T-cell (primary cell): Measurements from ENCODE around the gene SUSD6. TPM values are rescaled to one million over a fixed set of nuclear protein-coding genes. Genes with fewer than 3 reads are reported as not detected.

Experiments
- ATAC-seq, 4 experiments: fragments of 200-7000 bp in 3 of 4; fragments of 150-1000 bp in 1 of 4; cut with Tn5 transposase; replicated peaks in 1 of 4; 1 replicate in 3 of 4; 2 replicates in 1 of 4; pipeline ENCODE4 v1.10.0; 2021; ENCODE audit warnings: moderate library complexity in 3 of 4, mild to moderate bottlenecking in 2 of 4, moderate number of reproducible peaks in 1 of 4
- CTCF ChIA-PET, 2 donors: fragments of 300-600 bp; sonication (Branson Sonifier 250); formaldehyde crosslinking; loops; one replicate each; lab custom pipeline; 2022; ENCODE audit warnings: antibody characterized with exemption in 2 of 2; lab: Charles Lee
- POLR2A ChIA-PET, 2 donors: fragments of 300-600 bp; sonication (Branson Sonifier 250); formaldehyde crosslinking; loops; one replicate each; lab custom pipeline; 2022; ENCODE audit warnings: antibody characterized with exemption in 2 of 2; lab: Charles Lee
- DNase-seq, 35 experiments: peaks; one replicate each; pipeline versions ENCODE4 v3.0.0 to v3.0.0-alpha.2; 2013 to 2023
- H3K27ac ChIP-seq: one replicate; pipeline ENCODE4 v1.5.1; 2013; ENCODE audit warnings: low read length
- H3K27me3 ChIP-seq, 2 experiments: replicated peaks in 1 of 2; 1 replicate in 1 of 2; 2 replicates in 1 of 2; pipeline versions ENCODE4 v1.6.1 to v1.7.0; 2013; ENCODE audit warnings: low read length in 1 of 2, mixed read lengths in 1 of 2; ENCODE audit not compliant: control insufficient read depth in 2 of 2, insufficient read depth in 2 of 2; ENCODE audit errors: extremely low read depth in 1 of 2
- H3K36me3 ChIP-seq, 2 donors: 1 replicate in 1 of 2; 2 replicates in 1 of 2; pipeline versions ENCODE4 v1.6.1 to v1.7.0; 2013; ENCODE audit warnings: low read length in 1 of 2; ENCODE audit not compliant: control insufficient read depth in 2 of 2, insufficient read depth in 1 of 2; ENCODE audit errors: extremely low read depth in 1 of 2
- H3K4me1 ChIP-seq, 2 experiments: 1 replicate in 1 of 2; 2 replicates in 1 of 2; pipeline versions ENCODE4 v1.6.1 to v1.7.0; 2013; ENCODE audit warnings: low read length in 2 of 2, mixed read lengths in 1 of 2; ENCODE audit not compliant: insufficient read depth in 2 of 2, control insufficient read depth in 1 of 2; ENCODE audit errors: extremely low read depth in 1 of 2
- H3K4me3 ChIP-seq, 2 donors: 1 replicate in 1 of 2; 2 replicates in 1 of 2; pipeline versions ENCODE4 v1.5.1 to v1.7.0; 2013; ENCODE audit warnings: mild to moderate bottlenecking in 2 of 2, low read length in 1 of 2, moderate library complexity in 1 of 2; ENCODE audit not compliant: control insufficient read depth in 1 of 2; ENCODE audit errors: extremely low read depth in 1 of 2
- H3K9me3 ChIP-seq: 2 replicates; pipeline ENCODE4 v1.7.0; 2013
- H3K27ac Mint-ChIP-seq, 2 donors: one replicate each; pipeline ENCODE4 v1.8.0; 2020 to 2021; ENCODE audit warnings: mild to moderate bottlenecking in 2 of 2, mixed read lengths in 2 of 2
- H3K27me3 Mint-ChIP-seq, 2 donors: one replicate each; pipeline ENCODE4 v1.8.0; 2021 to 2022; ENCODE audit warnings: mixed read lengths in 2 of 2
- H3K36me3 Mint-ChIP-seq: one replicate; pipeline ENCODE4 v1.8.0; 2021; ENCODE audit warnings: mixed read lengths
- H3K4me1 Mint-ChIP-seq, 3 donors: one replicate each; pipeline ENCODE4 v1.8.0; 2020 to 2022; ENCODE audit warnings: mixed read lengths in 3 of 3, mild to moderate bottlenecking in 1 of 3
- H3K4me3 Mint-ChIP-seq, 3 donors: one replicate each; pipeline ENCODE4 v1.8.0; 2020 to 2022; ENCODE audit warnings: mild to moderate bottlenecking in 3 of 3, mixed read lengths in 3 of 3, moderate library complexity in 3 of 3
- H3K9me3 Mint-ChIP-seq, 3 donors: one replicate each; pipeline ENCODE4 v1.8.0; 2020 to 2022; ENCODE audit warnings: mixed read lengths in 3 of 3
- WGBS: methylation state at CpG from one replicate; pipeline ENCODE4 v1.1.5; 2013; ENCODE audit warnings: missing lambda C conversion rate; ENCODE audit not compliant: insufficient coverage; 5-methylcytosine and 5-hydroxymethylcytosine counted together
- total RNA-seq, 35 experiments: library from RNA in 6 of 35; stranded (reverse) in 6 of 35; fragments of 120-200 nt in 1 of 35; gene quantifications; one replicate each; pipeline versions ENCODE4 v1.2.1 to v1.2.4 and lab custom pipeline; 2013 to 2026

The SUSD6 gene
- total RNA-seq, 5 donors from 2014 or later (not counting 1 experiment from before 2014, with no cell fraction given): 53.5 to 75.5 (median 60.4) TPM

- Histone ChIP-seq H3K27ac (no peak overlapping the region), H3K4me3 (no peak overlapping the region), H3K27me3 (no peaks in the 10 kb centered on the region), H3K36me3 (no peaks in the 10 kb centered on the region), H3K4me1 (peaks cover 0 to 2% of the 10 kb centered on the region in 2 experiments), H3K9me3 (no peaks in the 10 kb centered on the region)
- no peak for DNase-seq
- no peak overlapping the region for H3K27ac Mint-ChIP-seq
- no peak for ATAC-seq
- no peaks in the 10 kb centered on the region for H3K36me3 Mint-ChIP-seq
- peaks cover 0 to 5% (median 0%) of the 10 kb centered on the region in 3 donors for H3K4me1 Mint-ChIP-seq
- H3K27me3 Mint-ChIP-seq: peaks cover 0 to 3% of the 10 kb centered on the region in 2 donors
- ChIA-PET CTCF (no interaction called here), POLR2A (no interaction called here)
- H3K9me3 Mint-ChIP-seq: no peaks in the 10 kb centered on the region
- WGBS: 70% methylated on average over 2 of the region's 4 CpGs
- no peak overlapping the region for H3K4me3 Mint-ChIP-seq
Observed at GRCh38 chr14:69582829-69583228, 28.6 kb upstream of the SUSD6 start.

GRCh38 chr14:69584389-69584788 is 27.0 kb upstream of the SUSD6 start:
- Mint-ChIP-seq H3K27me3 (peaks cover 0 to 3% of the 10 kb centered on the region in 2 donors), H3K4me1 (peaks cover 0 to 5% (median 0%) of the 10 kb centered on the region in 3 donors), H3K4me3 (no peak overlapping the region), H3K9me3 (no peaks in the 10 kb centered on the region), H3K36me3 (no peaks in the 10 kb centered on the region), H3K27ac (no peak overlapping the region)
- no peaks in the 10 kb centered on the region for H3K27me3 ChIP-seq
- 90% methylated on average over 1 of the region's 1 CpG for WGBS
- no peaks in the 10 kb centered on the region for H3K9me3 ChIP-seq
- CTCF ChIA-PET: interaction anchor here (0.5 to 2.9 kb wide), 16 partner anchors 21 to 900 kb away, joined by 3 to 12 read pairs (median 5); no protein-coding TSS in a partner anchor
- DNase-seq (no peak), ATAC-seq (no peak)
- POLR2A ChIA-PET: interaction anchor here (0.6 to 1.5 kb wide), 3 partner anchors 18 to 143 kb away, joined by 3 to 5 read pairs (median 4); no protein-coding TSS in a partner anchor
- no peaks in the 10 kb centered on the region for H3K36me3 ChIP-seq
- no peak overlapping the region for H3K27ac ChIP-seq
- peaks cover 0 to 2% of the 10 kb centered on the region in 2 experiments for H3K4me1 ChIP-seq
- H3K4me3 ChIP-seq: no peak overlapping the region

GRCh38 chr14:69586404-69586803 is 25.0 kb upstream of the SUSD6 start:
- ChIA-PET POLR2A (no interaction called here), CTCF (interaction anchor here (1.2 to 2.9 kb wide), 3 partner anchors 18 to 141 kb away, joined by 3 to 12 read pairs (median 11); no protein-coding TSS in a partner anchor)
- Mint-ChIP-seq H3K36me3 (no peaks in the 10 kb centered on the region), H3K9me3 (no peaks in the 10 kb centered on the region), H3K27me3 (no peaks in the 10 kb centered on the region), H3K4me1 (peaks cover 0 to 5% (median 0%) of the 10 kb centered on the region in 3 donors), H3K4me3 (no peak overlapping the region), H3K27ac (no peak overlapping the region)
- no peak for ATAC-seq
- Histone ChIP-seq H3K27ac (no peak overlapping the region), H3K9me3 (no peaks in the 10 kb centered on the region), H3K27me3 (peaks cover 0 to 2% of the 10 kb centered on the region in 2 experiments), H3K36me3 (no peaks in the 10 kb centered on the region), H3K4me3 (no peak overlapping the region), H3K4me1 (peaks cover 0 to 2% of the 10 kb centered on the region in 2 experiments)
- DNase-seq: no peak
- WGBS: 100% methylated on average over 2 of the region's 4 CpGs

- Mint-ChIP-seq H3K4me1 (peaks cover 0 to 5% (median 0%) of the 10 kb centered on the region in 3 donors), H3K27me3 (no peaks in the 10 kb centered on the region), H3K27ac (no peak overlapping the region), H3K36me3 (no peaks in the 10 kb centered on the region), H3K9me3 (no peaks in the 10 kb centered on the region), H3K4me3 (no peak overlapping the region)
- ATAC-seq (no peak), DNase-seq (no peak)
- ChIA-PET CTCF (interaction anchor here (0.8 to 2.9 kb wide), 2 partner anchors 139 to 140 kb away, joined by 3 to 12 read pairs; no protein-coding TSS in a partner anchor), POLR2A (no interaction called here)
- no peak overlapping the region for H3K4me3 ChIP-seq
- H3K9me3 ChIP-seq: no peaks in the 10 kb centered on the region
- no peak overlapping the region for H3K27ac ChIP-seq
- 69% methylated on average over 8 of the region's 8 CpGs for WGBS
- peaks cover 0 to 2% of the 10 kb centered on the region in 2 experiments for H3K4me1 ChIP-seq
- H3K36me3 ChIP-seq: no peaks in the 10 kb centered on the region
- peaks cover 0 to 6% of the 10 kb centered on the region in 2 experiments for H3K27me3 ChIP-seq
Observed at GRCh38 chr14:69587389-69587788, 24.0 kb upstream of the SUSD6 start.

- H3K4me1 Mint-ChIP-seq: no peaks in the 10 kb centered on the region
- DNase-seq (no peak), ATAC-seq (no peak)
- Histone ChIP-seq H3K36me3 (no peaks in the 10 kb centered on the region), H3K27me3 (peaks cover 0 to 6% of the 10 kb centered on the region in 2 experiments), H3K27ac (no peak overlapping the region), H3K4me1 (no peaks in the 10 kb centered on the region), H3K9me3 (no peaks in the 10 kb centered on the region), H3K4me3 (no peak overlapping the region)
- no peaks in the 10 kb centered on the region for H3K36me3 Mint-ChIP-seq
- CTCF ChIA-PET: interaction anchor here in 1 of 2 donors (0.6 kb wide), 1 partner anchor 20 kb away, joined by 4 read pairs; no protein-coding TSS in a partner anchor
- H3K27ac Mint-ChIP-seq: no peak overlapping the region
- whole genome bisulfite sequencing: 100% methylated on average over 2 of the region's 2 CpGs
- no peaks in the 10 kb centered on the region for H3K9me3 Mint-ChIP-seq
- POLR2A ChIA-PET: interaction anchor here (0.5 kb wide), 2 partner anchors 154 to 192 kb away, joined by 3 to 5 read pairs; no protein-coding TSS in a partner anchor
- peaks cover 0 to 5% of the 10 kb centered on the region in 2 donors for H3K27me3 Mint-ChIP-seq
- H3K4me3 Mint-ChIP-seq: no peak overlapping the region
Observed at GRCh38 chr14:69591317-69591716, 20.1 kb upstream of the SUSD6 start.

- Mint-ChIP-seq H3K27ac (no peak overlapping the region), H3K4me3 (no peak overlapping the region), H3K36me3 (no peaks in the 10 kb centered on the region), H3K27me3 (peaks cover 0 to 5% of the 10 kb centered on the region in 2 donors), H3K4me1 (no peaks in the 10 kb centered on the region), H3K9me3 (no peaks in the 10 kb centered on the region)
- peaks cover 0 to 6% of the 10 kb centered on the region in 2 experiments for H3K27me3 ChIP-seq
- ChIA-PET CTCF (interaction anchor here in 1 of 2 donors (1.0 to 1.1 kb wide), 2 partner anchors 134 to 136 kb away, joined by 3 read pairs; no protein-coding TSS in a partner anchor), POLR2A (no interaction called here)
- H3K9me3 ChIP-seq: no peaks in the 10 kb centered on the region
- no peak overlapping the region for H3K27ac ChIP-seq
- no peak for DNase-seq
- no peaks in the 10 kb centered on the region for H3K4me1 ChIP-seq
- H3K36me3 ChIP-seq: no peaks in the 10 kb centered on the region
- no peak overlapping the region for H3K4me3 ChIP-seq
- no peak for ATAC-seq
- 100% methylated on average over 1 of the region's 6 CpGs for WGBS
Observed at GRCh38 chr14:69593018-69593677, 18.2 kb upstream of the SUSD6 start.
